Left ventricle myocardium inferior (tissue), 1 donor: Measurements from ENCODE around the gene FSHR. TPM values are rescaled to one million over a fixed set of nuclear protein-coding genes. Genes with fewer than 3 reads are reported as not detected.

Source experiments
- DNase-seq: peaks from one replicate; pipeline ENCODE4 v3.0.0-alpha.2; 2020
- H3K27ac ChIP-seq: fragments of 200-600 bp; replicated peaks from 2 replicates; pipeline ENCODE4 v1.8.0; 2021
- H3K27me3 ChIP-seq: fragments of 200-600 bp; 2 replicates; pipeline ENCODE4 v1.8.0; 2021; ENCODE audit warnings: low read depth
- H3K36me3 ChIP-seq: fragments of 200-600 bp; 2 replicates; pipeline ENCODE4 v1.8.0; 2021
- H3K4me1 ChIP-seq: fragments of 200-600 bp; 2 replicates; pipeline ENCODE4 v1.8.0; 2021
- H3K4me3 ChIP-seq: fragments of 200-600 bp; 2 replicates; pipeline ENCODE4 v1.8.0; 2021; ENCODE audit warnings: mild to moderate bottlenecking, moderate library complexity
- H3K9me3 ChIP-seq: fragments of 200-600 bp; replicated peaks from 2 replicates; pipeline ENCODE4 v1.8.0; 2021
- CTCF ChIP-seq: fragments of 200-600 bp; IDR thresholded peaks from 2 replicates; pipeline ENCODE4 v1.8.0; 2021; ENCODE audit warnings: antibody characterized with exemption, mild to moderate bottlenecking, borderline replicate concordance
- intact Hi-C: fragments of 100-400 bp; cut with micrococcal nuclease; formaldehyde crosslinking; loops from one replicate; pipeline ENCODE4 v1.11.0; 2022
- long read RNA-seq: library from polyadenylated mRNA; unstranded; transcript quantifications from one replicate; pipeline ENCODE4 v2.0.0, GENCODE V29; 2021
- total RNA-seq: library from RNA; stranded (reverse); fragmentation: NEBNext Ultra II Directional; extraction: Animal tissue kit (Norgen Biotek cat#: 25700); gene quantifications from one replicate; pipeline ENCODE4 v1.2.1, GENCODE V29; 2021
- donor health status: DM: no; HTN: yes; CAD: no; lungs with severe emphysema.

The FSHR gene
- not detected for total RNA-seq
- long read RNA-seq = 0 reads

- intact Hi-C loops = no loop called here
- peak within 1 kb of the TSS; percentile 8 for H3K4me3 ChIP-seq
- DNase-seq = no peak
- H3K27me3 ChIP-seq = no peaks in the 10 kb centered on the region
- TF ChIP-seq CTCF = no peak
- H3K36me3 ChIP-seq = no peaks in the 10 kb centered on the region
- H3K9me3 ChIP-seq = peaks cover 15% of the 10 kb centered on the region
- no peak within 1 kb of the TSS for H3K27ac ChIP-seq
- H3K4me1 ChIP-seq = peaks cover 9% of the 10 kb centered on the region
Observed at GRCh38 chr2:49154140-49154539, at the start of gene FSHR. Gene FSHR, minus strand, starts transcription at chr2:49154515. Its CDS starts 98 bp downstream, at chr2:49154417.

- no peak for TF ChIP-seq CTCF
- no peaks in the 10 kb centered on the region for H3K36me3 ChIP-seq
- no peak for DNase-seq
- intact Hi-C loops = no loop called here
- no peak overlapping the region for H3K4me3 ChIP-seq
- H3K27me3 ChIP-seq = no peaks in the 10 kb centered on the region
- H3K9me3 ChIP-seq = no peaks in the 10 kb centered on the region
- no peaks in the 10 kb centered on the region for H3K4me1 ChIP-seq
- no peak overlapping the region for H3K27ac ChIP-seq
Observed at GRCh38 chr2:49199266-49199665, 45.0 kb upstream of the FSHR start.

- intact Hi-C loops = no loop called here
Observed at GRCh38 chr2:49194701-49195100, 40.4 kb upstream of the FSHR start.

GRCh38 chr2:49192036-49192435 is 37.7 kb upstream of the FSHR start:
- no peak for TF ChIP-seq CTCF
- Histone ChIP-seq H3K4me3 (no peak overlapping the region), H3K27me3 (no peaks in the 10 kb centered on the region), H3K36me3 (no peaks in the 10 kb centered on the region), H3K9me3 (no peaks in the 10 kb centered on the region), H3K27ac (no peak overlapping the region), H3K4me1 (no peaks in the 10 kb centered on the region)
- intact Hi-C loops = no loop called here
- no peak for DNase-seq

More at GRCh38 chr2:49194701-49195100, 40.4 kb upstream of the FSHR start:
- DNase-seq = no peak
- no peak for TF ChIP-seq CTCF
- Histone ChIP-seq H3K4me1 (no peaks in the 10 kb centered on the region), H3K27me3 (no peaks in the 10 kb centered on the region), H3K27ac (no peak overlapping the region), H3K36me3 (no peaks in the 10 kb centered on the region), H3K4me3 (no peak overlapping the region), H3K9me3 (no peaks in the 10 kb centered on the region)

- no peak for DNase-seq
- TF ChIP-seq CTCF = no peak
- intact Hi-C loops = no loop called here
Observed at GRCh38 chr2:49189512-49190225, 35.4 kb upstream of the FSHR start.

More at GRCh38 chr2:49189512-49190225, 35.4 kb upstream of the FSHR start:
- Histone ChIP-seq H3K27me3 (no peaks in the 10 kb centered on the region), H3K36me3 (no peaks in the 10 kb centered on the region), H3K9me3 (no peaks in the 10 kb centered on the region), H3K4me3 (no peak overlapping the region), H3K4me1 (no peaks in the 10 kb centered on the region), H3K27ac (no peak overlapping the region)
